Stimulated activated CD4-positive, alpha-beta T cell treated with anti-CD3 and anti-CD28 coated beads, Interleukin-12 subunit alpha, Interleukin-12 subunit beta, amount 100 ng/mL, for 48 hours (primary cell): ENCODE measurements around the gene SDK2.

Experiments used
- DNase-seq, 3 donors: peaks; one replicate each; pipeline ENCODE4 v3.0.0-alpha.2; 2020; ENCODE audit warnings: low read depth in 2 of 3, low spot score in 1 of 3

SDK2 gene

DNA sequence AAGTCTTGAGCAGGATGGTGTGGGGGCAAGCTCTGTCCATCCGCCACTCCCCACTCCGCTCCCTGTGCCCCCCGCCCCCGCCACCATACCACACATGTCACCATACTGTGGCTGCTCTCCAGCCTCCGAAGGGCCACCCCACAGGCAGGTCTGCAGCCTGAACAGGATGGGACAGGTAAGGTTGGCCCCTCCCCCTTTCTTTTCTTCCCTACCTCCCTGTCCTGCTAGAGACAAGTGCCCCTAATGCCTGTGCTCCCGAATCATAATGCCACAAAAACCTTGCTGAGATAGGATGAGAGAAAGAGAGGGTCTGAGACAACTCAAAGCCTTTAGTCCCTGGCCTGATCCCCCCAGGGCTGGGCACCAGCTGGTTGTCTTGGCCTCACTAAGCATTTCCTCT lies 84.7 kb downstream of the SDK2 start:
- DNase-seq, result no peak

DNA sequence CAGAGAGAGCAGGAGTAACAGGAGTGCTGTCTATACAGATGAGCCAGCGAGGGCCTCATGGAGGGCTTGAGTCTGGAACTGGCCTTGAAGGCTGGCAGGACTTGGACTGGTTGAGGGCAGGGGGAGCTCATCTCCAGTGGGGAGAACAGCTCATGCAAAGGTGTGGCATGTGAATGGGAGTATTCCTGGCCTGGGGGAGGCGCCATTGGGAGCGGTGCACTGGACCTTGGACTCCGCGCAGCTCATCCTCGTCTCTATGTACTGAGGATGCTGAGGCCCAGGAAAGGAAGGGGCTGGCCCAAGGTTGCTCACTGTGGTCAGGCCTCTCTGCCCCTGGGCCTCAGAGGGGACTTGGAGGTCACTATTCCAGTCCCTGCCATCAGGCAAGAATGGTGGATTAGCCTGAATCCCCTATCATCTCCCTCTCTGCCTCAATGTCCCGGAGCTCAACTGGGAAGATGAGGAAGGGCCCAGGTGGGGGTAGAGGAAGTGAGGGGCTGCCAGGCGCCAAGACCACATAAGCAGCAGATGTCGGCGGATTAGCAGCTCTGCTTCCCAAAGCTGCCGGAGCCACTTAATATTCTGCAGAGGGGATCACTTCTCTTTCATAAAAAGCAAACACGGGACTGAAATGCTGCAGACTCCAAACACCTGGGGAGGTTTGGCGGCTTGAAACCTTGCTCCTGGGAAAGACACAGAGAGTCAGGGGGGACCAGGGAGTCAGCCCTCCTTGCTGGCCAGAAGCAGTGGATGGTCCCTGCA lies 88.9 kb downstream of the SDK2 start:
- no peak for DNase-seq

DNA sequence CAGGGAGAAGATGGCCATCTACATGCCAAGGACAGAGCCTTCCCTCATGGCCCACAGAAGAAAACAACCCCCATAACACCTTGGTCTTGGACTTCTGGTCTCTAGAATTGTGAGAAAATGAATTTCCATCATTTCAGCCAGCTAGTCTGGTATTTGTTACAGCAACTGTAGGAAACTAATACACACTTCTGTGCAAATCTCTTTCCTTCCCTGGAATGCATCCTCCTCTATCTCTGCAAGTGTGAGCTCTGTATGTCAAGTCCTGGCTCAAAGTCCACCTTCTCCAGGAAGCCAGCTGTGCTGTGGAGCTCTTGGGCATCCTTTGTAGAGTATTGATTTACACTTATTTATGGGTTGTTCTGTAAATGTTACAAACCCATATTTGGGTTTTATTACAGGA lies 89.7 kb downstream of the SDK2 start:
- no peak for DNase-seq

DNA sequence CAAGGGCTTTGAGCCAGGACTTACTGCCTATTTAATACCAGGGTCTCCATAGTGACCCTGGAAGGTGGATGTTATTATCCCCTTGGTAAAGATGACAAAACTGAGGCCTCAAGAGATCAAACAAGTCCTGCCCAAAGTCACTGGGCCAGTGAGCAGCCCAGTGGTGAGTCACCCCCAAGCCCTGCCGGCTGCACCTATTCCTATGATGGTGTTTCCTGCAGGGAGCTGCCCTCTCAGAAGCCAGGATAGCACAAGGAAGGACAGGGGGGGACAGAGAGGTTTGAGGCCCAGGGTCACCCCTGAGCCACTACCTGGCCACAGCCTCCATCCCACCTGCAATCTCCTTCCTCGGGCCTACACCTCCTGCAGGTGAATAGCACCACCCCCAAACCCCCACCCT lies 90.9 kb downstream of the SDK2 start:
- no peak for DNase-seq

DNA sequence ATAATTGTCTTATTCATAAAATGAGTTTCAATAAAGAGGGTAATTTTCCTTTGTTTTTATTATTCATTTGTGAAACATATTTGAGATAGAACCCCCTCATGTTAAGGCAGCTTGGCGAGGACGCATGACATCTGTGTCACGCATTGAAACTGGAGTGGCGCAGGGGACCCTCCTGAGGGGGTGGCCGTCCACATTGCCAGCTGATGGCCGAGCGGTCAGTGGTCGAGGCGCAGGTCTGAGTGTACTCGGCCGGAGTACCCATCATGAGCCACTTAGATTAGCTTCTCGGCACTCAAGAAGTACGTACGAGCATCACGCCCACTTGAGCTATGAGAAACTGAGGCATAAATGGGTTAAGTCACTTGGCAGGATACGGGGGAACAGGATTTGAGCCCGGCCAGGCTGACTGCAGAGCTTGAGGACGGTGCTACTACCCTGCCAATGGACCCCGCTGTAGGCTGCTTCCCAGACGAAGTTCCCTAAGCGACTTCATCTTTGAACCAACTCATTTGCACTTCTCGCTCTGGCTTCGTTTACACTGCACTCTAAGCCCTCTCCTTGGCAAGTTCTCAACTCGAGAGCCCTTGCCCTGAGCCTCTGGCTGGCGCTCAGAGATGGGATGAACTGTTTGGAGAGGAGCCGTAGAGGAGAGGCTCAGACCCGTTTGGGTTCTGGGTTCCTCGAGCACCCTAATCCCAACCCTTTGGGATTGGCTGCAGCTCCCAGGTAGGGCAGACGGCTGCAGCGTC lies 91.8 kb downstream of the SDK2 start:
- DNase-seq, result no peak

DNA sequence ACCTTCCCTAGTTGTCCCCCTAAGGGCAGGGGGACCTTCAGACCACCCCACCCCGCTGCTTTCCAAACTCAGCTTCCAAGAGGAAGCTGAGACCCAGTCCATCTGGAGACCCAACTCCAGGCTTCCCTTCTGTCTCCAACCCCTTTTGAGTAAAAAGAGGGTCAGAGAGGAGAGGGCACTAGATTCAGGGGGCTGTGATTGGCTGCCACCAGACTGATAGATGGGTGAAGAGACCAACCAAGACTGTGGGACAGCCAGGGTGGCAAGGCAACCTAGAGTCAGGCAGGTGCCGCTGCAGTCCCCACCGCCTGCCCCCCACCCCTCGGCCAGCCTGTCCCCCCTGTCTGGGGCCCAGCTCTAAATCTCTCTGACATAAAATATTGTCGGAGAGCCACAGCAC lies 92.5 kb downstream of the SDK2 start:
- DNase-seq, result peak in 1 of 3 donors; percentile 14

DNA sequence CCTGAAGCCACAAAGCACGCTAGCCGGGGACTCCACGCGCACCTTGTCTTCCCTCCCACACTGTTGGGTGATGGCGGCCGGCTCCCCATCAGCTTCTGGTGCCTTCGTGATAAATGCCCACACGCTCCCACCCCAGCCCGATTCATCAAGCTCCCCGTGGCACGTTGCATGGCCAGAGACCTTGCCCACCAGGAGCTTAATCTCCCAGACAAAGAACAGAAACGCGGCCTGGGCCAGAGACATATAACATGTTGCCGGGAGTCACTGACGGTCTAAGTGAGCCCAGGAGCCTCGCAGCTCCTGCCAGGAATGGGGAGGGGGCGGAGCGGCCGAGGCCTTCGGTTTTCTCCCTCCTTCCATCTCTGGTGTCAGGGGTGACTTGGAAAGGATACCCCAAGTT lies 93.1 kb downstream of the SDK2 start:
- DNase-seq, result no peak

DNA sequence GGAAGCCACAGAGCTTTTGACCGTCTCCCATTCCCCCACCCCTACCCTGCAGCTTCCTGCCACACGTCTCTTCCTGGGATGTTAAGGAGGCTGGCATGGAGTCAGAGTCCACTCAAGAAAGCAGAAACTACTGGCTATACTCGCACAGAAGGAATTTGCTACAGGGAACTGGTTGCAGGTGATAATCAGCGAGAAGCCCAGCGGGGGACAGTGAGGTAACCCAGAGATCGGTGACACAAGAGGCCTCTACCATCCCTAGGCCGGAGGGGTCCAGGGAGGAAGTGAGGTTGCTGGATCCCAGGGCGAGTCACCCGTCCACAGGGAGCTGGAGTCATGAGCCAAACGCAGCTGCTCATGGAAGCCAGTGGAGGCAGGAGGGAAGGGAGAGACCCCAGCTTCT lies 93.7 kb downstream of the SDK2 start:
- no peak for DNase-seq

DNA sequence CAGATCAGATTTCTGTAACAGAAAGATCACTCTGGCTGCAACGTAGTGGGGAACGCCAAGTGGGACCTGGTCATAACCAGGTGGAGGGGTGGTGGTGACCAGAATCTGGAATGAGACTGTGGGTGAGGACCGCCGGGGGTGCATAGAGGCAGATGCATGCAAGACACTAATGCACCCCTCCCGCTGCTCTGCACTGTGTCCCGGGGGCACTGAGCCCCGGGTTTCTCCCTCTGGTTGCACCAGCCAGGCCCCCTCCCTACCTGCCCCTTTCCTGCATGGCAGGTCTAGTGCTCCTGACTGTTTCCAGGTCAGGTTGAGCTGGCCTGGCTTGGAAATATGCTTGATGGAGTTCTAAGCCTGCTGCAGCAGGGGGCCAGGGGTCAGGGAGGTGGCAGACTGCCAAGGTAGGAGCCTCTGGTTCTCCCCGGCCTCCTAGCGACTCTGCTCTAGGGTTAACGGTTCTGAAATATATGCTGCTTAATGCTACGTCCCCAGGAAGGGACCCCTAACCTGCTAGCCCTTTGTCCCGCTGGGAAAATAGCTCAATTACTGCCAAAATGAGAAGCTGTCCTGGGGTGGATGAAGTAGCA lies 94.3 kb downstream of the SDK2 start:
- no peak for DNase-seq

DNA sequence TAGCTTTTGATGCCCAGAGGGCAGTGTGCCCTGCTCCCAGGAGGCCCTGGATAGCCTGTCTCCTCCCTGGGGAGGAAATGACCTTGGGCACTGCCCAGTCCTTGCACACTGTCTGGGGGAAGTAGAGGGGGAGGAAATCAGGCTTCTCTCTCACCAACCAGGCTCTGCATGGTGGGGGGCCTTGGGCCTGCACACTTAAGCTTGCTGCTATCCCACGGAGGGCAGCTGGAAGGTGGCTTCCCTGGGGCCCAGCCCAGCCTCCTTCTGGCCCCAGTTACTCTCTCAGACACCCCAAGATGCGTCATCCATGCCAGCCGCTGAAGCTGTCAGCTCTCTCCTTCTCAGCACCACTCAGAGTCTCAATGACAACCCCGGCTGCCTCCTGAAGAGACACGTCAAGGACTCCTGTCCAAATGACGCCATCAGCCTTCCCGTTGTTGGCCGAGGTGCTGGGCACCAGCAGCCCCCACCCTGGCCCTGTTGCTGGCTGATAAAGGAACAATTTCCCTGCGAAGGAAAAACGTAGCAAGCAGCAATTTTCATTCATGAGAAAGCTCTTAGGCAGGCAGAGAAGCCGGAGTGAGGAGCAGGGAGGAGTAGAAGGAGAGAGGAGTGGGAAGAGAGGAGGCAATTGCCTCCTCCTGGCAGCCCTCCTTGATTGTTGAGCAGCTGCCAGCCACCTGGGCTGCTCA lies 95.5 kb downstream of the SDK2 start:
- DNase-seq, result no peak

DNA sequence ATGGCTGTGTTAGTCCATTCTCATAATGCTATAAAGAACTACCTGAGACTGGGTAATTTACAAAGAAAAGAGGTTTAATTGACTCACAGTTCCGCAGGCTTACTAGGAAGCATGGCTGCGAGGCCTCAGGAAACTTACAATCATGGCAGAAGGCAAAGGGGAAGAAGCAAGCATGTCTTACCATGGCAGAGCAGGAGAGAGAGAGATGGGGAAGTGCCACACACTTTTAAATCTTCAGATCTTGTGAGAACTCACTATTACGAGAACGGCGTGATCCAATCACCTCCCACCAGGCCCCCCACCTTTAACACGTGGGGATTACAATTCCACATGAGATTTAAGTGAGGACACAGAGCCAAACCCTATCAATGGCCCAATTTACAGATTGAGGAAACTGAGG lies 96.5 kb downstream of the SDK2 start:
- no peak for DNase-seq

DNA sequence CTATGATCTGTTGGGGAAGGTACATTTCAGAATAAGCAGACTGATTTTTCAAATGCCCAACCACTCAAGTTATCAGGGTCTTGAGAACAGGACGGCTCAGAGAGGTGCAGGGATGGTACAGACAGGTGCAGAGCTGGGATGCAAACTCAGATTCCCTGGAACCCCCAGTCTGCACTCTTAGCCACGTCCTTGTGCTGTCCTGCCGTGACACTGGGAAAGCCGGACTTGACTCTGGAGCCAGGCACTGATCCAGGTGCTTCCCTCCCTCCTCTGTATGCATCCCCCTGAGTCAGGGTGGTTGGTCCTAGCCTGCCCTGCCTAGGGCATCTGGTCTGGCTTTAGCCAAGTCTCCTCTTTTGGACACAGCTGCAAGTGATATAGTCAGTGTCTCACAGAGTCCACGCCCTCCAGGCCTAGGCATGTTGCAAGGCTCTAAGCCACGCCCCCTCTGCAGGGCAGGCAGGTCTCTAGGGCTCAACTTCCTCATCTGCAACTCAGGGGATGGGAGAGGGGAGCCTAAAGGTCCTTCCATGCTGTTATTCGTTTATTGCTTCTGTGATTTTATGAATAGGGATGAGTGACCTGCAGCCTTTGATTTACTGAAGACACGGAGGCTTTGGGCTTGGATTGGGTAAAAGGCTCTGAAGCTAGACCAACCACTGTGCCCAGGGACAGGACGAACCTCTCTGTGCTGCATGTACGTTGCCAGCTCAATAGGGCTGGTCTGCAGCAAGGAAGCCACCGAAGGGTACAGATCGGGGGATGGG lies 97.3 kb downstream of the SDK2 start:
- peak in 1 of 3 donors; percentile 13 for DNase-seq

DNA sequence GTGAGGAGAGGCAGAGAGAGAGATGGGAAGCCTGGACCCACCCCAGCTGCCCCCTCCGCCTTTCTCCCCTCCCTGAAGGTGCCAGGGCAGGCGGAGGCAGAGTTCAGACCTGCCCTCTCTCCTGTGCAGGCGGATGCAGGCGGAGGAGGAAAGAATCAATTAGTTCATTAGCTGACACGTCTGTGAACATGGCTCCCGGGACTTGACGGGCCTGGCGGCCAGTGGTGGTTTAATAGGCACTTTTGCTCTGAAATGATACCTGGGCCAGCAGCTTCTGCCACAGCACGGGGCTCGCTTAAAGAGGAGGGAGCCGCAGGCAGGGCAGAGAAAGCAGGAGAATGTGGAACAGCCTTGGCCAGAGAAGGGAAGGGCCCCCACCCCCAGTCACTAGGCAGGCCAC lies 98.1 kb downstream of the SDK2 start:
- DNase-seq, result no peak

DNA sequence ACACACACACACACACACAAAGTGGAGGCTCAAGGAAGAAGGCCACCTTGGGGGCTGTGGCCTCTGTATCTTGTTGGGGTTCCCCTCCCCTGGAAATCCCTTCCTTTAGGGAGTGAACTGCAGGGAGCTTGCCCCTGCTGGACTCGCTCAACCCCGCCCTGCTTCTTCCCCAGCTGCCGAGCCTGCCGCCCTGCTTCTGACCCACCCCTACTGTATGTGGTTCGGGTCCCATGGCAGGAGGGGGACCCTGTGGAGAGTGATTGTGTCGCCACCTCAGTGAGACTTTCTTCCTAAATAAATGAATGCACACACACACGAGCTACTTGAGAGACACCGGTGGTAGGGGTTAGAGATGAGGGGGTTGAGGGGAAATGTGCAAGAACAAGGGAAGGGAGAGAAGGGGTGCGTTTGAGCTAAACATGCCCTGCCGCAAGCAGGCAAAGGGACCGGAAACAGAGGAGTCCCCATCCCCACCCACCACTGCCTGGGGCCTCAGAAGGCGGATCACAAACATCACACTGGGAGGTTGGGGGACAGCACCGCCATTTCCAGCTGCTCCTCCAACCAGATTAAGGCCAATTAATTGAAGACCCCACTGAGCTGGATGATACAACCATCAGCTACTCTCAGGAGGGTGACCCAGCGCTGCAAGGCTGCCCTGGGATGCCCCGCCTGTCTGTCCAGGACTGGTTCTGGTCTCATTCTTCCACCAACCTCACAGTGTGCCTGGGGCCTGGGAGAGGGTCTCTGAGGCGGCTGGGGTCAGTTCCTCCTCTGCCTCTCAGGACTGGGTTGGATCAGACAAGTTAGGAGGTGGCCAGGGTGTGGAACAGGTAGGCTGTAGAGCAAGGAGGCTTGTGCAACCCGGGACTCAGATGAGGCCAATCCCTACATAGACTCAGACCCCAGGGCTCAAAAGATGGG lies 98.9 kb downstream of the SDK2 start:
- DNase-seq, result no peak

DNA sequence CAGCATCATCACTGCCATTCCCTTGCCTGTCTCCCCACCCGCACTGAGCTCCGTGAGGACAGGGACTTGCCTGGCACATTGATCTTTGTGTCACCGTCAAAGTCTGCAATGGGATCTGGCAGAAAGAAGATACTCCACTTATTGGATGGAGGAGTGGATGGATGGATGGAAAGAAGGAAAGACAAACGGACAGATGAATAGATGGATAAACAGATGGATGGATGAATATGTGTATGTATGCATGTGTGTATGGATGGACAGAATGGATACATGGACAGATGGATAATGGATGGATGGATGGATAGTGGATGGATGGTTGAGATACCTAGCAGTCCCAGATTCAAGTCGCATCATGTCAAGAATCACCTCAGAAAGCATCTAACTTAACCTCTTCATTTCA lies 99.9 kb downstream of the SDK2 start:
- no peak for DNase-seq

DNA sequence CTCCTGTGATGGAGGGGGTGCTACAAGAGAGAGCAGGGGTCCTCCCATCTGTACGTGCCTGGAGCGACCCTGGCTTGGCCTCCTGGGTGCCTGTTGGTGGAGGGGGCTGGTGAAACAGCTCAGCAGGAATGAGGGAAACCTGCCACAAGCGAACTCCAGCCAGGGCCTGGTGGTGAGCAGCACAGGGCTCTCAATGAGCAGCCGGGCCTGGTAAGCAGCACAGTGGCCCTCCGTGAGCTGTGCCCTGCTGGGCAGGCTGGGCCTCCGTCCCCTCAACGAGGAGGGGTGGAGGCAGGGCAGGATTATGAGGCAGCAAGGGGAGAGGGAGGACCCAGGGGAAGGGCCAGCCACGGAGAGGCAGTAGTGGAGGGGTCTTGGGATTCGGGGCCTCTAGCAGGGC lies 101.9 kb downstream of the SDK2 start:
- DNase-seq, result no peak

DNA sequence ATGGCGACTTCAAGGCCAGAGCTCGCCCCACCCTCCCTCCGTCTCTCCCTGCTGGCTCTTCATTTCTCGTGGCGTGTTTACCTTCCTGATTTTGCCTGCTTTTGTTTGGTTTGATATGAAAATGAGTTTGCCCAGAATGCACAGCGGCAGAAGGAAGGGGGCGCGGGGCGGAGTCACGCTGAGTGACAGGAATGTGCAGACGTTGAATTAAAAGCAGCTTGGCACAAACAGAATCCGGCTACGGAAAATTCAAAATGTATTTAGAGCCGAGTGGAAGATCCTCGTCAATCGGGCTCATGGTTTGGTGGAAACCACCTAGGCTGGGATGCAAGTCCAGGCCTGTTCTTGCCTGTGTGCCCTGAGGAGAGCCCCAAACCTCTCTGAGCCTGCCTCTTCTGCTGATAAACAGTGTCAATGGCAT lies 102.7 kb downstream of the SDK2 start:
- DNase-seq, result no peak

DNA sequence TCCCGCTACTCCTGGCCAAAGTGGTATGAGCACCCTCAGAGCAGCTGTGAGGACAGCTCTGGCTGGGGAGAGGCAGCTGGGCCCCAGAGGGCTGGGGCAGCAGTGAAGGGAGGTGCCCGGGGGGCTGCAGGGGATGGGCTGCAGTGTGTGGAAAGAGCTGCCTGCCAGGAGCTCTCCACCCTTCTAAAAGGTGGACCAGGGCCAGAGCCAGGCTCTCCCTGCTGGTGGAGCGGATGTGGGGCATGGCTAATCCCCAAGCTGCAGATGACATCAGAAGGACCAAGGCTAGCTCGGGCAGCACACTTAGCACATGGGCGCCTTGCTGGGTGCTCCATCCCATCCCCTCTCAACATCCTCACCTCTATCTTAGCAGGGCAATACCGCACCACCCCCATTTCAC lies 103.1 kb downstream of the SDK2 start:
- DNase-seq, result no peak

DNA sequence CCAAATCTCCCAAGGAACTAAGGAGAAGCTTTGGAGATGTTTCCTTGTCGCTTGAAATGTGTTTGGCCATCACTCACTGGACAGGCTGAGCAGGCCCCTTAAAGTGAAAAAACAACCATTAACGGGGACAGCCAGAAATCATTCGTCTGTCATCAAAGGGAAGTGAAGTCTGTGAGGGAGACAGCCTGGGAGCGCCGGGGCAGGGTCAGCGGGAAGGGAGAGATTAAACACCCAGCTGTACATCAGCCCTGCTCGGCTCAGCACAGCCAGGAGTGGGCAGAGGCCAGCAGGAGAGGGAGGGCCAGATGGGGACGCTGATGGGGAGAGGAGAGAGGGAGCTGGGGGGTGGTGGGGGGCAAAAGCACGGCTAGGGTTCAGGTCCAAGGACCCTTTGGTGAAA lies 105.1 kb downstream of the SDK2 start:
- DNase-seq, result no peak

DNA sequence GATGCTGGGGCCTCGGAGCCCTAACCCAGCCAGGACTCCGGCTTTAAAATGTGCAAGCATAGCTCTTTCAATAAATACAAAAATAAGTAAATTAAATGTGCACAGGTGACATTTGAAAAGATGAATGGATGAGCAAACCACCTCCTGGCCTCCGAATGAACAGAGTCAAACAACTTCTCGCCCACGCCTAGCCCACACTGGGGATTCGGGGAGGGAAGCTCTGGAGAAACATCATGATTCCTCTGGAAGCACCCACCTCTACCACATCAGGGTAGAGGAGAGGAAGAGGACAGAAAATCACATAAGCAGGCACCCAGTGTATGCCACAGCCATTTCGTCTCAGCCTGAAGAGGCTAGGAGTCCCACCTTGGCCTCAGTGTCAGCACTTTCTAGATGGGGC lies 105.8 kb downstream of the SDK2 start:
- no peak for DNase-seq
